Measurements from ENCODE around the gene CHN2. TPM values are rescaled to one million over a fixed set of nuclear protein-coding genes. Genes with fewer than 3 reads are reported as not detected.
A peak's percentile ranks its signal among the peaks of the same experiment; 100 is the strongest.

The CHN2 gene
- total and polyA plus RNA-seq, 8 donors: 8.2 to 32.9 (median 24.0) TPM

DNA sequence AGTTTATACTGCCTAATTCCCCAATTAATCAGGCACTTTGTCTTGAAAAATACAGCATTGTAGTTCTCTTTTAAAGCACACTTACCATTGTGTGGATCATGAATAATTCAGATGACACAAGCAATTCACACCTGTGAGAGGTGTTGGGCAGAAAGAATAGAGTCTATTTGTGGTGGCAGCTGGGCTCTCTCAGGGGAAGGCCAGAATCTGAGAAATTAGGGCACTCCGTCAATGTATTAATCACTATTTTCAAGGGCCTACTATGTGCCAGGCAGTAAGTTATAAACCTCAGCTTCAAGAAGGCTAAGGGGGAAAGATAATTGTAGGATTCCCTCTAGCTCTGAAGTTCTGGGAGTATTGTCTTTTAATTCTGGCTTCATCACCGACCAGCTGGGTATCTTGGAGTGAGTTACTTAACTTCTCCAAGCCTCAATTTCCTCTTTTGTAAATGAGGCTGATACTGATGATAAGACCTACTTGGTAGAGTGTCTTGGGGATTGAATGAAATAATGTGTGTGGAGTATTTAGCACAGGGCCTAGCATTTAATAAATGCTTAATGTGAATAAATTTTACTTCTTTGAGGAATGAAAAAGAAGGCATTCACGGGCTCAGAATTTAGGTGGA lies 2.5 kb downstream of the CHN2 start:
- ATAC-seq: no peak
- H3K36me3 ChIP-seq: no peaks in the 10 kb centered on the region
- TF ChIP-seq, protein P1, sequence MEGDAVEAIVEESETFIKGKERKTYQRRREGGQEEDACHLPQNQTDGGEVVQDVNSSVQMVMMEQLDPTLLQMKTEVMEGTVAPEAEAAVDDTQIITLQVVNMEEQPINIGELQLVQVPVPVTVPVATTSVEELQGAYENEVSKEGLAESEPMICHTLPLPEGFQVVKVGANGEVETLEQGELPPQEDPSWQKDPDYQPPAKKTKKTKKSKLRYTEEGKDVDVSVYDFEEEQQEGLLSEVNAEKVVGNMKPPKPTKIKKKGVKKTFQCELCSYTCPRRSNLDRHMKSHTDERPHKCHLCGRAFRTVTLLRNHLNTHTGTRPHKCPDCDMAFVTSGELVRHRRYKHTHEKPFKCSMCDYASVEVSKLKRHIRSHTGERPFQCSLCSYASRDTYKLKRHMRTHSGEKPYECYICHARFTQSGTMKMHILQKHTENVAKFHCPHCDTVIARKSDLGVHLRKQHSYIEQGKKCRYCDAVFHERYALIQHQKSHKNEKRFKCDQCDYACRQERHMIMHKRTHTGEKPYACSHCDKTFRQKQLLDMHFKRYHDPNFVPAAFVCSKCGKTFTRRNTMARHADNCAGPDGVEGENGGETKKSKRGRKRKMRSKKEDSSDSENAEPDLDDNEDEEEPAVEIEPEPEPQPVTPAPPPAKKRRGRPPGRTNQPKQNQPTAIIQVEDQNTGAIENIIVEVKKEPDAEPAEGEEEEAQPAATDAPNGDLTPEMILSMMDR (IDR thresholded peaks at IDR 0.05): no peak
- peaks cover 14 to 46% (median 17%) of the 10 kb centered on the region in 3 donors for H3K4me1 ChIP-seq
- peak overlapping the region in 2 of 4 donors; percentile 66 to 91 for H3K4me3 ChIP-seq
- H3K27me3 ChIP-seq: no peaks in the 10 kb centered on the region
- intact Hi-C loops (cut with DNase I): loop anchor here in 2 of 3 donors (10.0 kb wide), 2 partner anchors 148 to 198 kb away; no protein-coding TSS in a partner anchor
- no peak for DNase-seq
- peak overlapping the region in 3 of 4 donors; percentile 38 to 95 (median 95) for H3K27ac ChIP-seq
- H3K9me3 ChIP-seq: no peaks in the 10 kb centered on the region
- WGBS, 2 donors: 57 to 60% methylated on average over 3 of the region's 3 CpGs
- no peak for FAIRE-seq

DNA sequence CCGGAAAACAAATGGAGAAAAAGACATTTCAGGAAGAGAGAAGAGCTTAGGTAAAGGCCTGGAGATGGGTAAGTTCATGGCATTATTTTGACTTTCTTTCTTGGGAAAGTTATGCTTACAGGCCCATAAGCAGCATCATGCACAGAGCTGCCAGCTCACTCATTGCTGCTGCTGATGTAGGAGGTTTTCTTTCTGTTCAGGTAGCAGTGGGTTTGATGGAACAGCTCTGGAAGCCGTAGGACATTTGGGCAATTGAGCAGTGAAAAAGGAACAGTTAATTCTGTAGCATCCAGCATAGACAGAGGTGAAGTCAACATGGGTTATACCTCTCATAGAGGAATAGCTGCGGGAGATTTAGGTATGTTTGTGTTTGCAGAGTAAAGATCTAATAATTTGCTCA lies 3.3 kb downstream of the CHN2 start:
- intact Hi-C loops (cut with DNase I): loop anchor here in 2 of 3 donors (10.0 kb wide), 2 partner anchors 147 to 197 kb away; no protein-coding TSS in a partner anchor
- ATAC-seq (no peak), DNase-seq (no peak), FAIRE-seq (no peak)
- no peaks in the 10 kb centered on the region for H3K36me3 ChIP-seq
- TF ChIP-seq, protein P1 (IDR thresholded peaks at IDR 0.05): no peak
- no peaks in the 10 kb centered on the region for H3K9me3 ChIP-seq
- H3K27me3 ChIP-seq: no peaks in the 10 kb centered on the region
- H3K4me1 ChIP-seq: peaks cover 10 to 41% (median 10%) of the 10 kb centered on the region in 3 donors
- 42 to 51% methylated on average over 3 of the region's 3 CpGs for WGBS, 2 donors
- peak overlapping the region in 2 of 4 donors; percentile 66 to 91 for H3K4me3 ChIP-seq
- H3K27ac ChIP-seq: peak overlapping the region in 1 of 4 donors; percentile 95

DNA sequence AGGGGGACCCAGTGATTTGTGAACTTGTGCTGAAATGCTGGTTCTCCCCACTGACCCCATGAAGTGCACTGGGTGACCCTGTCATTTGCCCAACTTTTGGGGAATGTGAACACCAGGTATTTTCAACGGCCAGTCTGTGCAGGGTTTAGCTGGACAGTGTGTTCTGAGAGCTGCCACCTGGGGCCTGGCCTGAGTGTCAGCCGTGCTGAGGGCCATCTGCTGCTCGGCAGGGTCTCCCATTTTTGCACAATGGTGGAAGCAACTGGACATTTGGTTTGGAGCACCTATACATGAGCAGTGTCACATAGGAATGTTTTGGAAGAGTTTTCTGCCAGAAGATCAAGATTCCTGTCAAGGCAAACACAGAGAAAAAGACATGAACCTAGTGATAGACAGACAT lies 5.2 kb downstream of the CHN2 start:
- 60 to 65% methylated on average over 3 of the region's 3 CpGs for WGBS, 2 donors
- Histone ChIP-seq H3K27ac (no peak overlapping the region), H3K4me1 (peaks cover 8 to 33% (median 12%) of the 10 kb centered on the region in 3 donors), H3K27me3 (no peaks in the 10 kb centered on the region), H3K4me3 (no peak overlapping the region), H3K36me3 (no peaks in the 10 kb centered on the region), H3K9me3 (no peaks in the 10 kb centered on the region)
- TF ChIP-seq, protein P1 (IDR thresholded peaks at IDR 0.05): no peak
- no peak for FAIRE-seq
- ATAC-seq: no peak
- no peak for DNase-seq
- intact Hi-C loops (cut with DNase I): loop anchor here in 2 of 3 donors (10.0 kb wide), 2 partner anchors 145 to 195 kb away; no protein-coding TSS in a partner anchor

DNA sequence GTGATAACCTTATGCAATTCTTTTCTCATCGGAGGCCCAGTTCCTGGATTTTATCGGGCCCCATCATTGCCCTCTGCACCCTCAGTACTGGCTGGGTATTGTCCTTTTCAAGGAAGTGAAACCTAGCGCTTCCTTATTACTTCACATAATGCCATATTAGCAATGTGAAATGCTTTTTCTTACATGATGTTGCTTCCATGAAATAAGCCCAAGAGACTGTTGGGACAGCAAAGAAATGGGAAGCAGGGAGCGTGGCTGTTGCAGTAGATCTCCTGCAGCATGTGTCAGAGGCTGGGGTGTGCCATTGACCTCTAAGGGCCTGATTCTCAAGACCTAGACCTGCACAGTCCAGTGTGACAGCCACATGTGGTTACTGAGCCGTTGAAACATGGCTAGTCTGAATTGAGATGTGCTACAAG lies 8.1 kb downstream of the CHN2 start:
- FAIRE-seq (no peak), ATAC-seq (peak in 3 of 4 donors; percentile 21 to 55 (median 45)), DNase-seq (no peak)
- Histone ChIP-seq H3K4me3 (no peak overlapping the region), H3K27me3 (no peaks in the 10 kb centered on the region), H3K27ac (no peak overlapping the region), H3K9me3 (no peaks in the 10 kb centered on the region), H3K4me1 (peaks cover 9 to 34% (median 21%) of the 10 kb centered on the region in 3 donors), H3K36me3 (no peaks in the 10 kb centered on the region)
- intact Hi-C loops (cut with DNase I): no loop called here
- WGBS, 2 donors: 83 to 90% methylated on average over 5 of the region's 5 CpGs
- TF ChIP-seq, protein P1 (IDR thresholded peaks at IDR 0.05): no peak
